Occipital lobe (tissue), 2 donors: ENCODE results near the gene ADD1. TPM values are rescaled to one million over a fixed set of nuclear protein-coding genes. Genes with fewer than 3 reads are reported as not detected.

Source experiments
- DNase-seq: peaks from one replicate; lab custom pipeline; 2025; lab: John Stamatoyannopoulos, UW
- total RNA-seq: library from RNA; depleted of rRNA; stranded (reverse); fragments of >200 nt; gene quantifications from one replicate; pipeline ENCODE4 v1.2.3, GENCODE V29; 2014

The ADD1 gene
- total RNA-seq, 1 donor from 2014 or later: 166 TPM

DNA sequence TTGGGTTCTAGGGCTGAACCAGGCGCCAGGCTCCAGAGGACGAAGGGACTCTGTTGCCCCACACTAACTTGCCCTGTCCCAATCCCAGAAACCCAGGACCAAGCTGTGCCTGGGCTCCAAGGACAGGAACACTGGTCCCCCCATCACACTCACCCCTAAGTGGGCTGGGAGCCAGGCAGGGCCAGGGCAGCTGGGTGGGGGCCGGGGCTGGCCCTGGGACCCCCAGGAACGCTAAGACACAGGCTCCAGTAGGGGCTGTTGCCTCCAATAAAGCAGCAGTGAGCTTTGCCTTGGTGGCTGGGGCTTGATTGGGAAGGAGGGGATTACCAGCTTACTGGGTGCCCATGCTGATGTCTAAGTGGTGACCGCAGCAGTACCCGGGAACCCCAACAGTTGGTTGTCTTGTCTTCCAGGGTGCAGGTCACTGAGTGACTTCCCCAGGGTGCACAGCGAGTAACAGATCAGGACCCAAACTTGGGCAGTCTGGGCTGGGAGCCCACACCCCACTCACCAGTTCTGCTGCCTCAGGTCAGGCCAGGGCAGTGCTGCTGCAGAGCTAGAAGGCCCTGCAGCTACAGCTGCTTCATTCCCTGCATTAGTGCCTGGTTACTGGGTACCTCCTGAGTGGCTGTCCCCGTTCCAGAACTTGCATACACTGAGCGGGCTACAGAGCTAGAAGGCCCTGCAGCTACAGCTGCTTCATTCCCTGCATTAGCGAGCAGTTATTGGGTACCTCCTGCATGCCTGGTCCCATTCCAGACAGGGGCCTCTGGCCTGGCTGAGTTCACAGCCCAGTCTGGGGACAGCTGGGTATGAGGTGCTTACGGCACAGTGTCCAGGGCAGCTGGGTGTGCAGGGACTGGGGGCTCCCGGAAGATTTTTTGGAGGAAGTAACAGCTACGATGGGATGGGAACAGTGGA is 9.4 kb upstream of the ADD1 start:
- no peak for DNase-seq

DNA sequence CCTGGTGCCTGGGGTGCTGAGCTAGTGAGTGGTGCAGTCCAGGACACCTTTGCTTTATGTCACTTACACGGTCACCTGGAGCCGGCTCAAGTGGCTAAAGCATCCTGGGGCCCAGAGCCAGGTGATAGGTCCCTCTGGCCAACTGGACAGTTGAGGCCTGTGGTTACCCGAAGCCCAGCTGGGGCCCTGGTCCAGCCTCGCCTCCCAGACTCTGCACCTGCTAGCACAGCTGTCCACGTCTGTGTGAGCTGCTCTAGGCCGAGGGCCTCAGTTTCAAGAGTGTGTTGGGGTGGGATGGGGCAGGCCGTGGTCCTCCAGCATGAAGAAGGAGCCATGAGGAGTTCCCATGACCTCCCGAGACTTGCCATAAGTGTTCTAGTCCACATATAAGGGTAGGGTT is 7.7 kb upstream of the ADD1 start:
- DNase-seq: no peak

DNA sequence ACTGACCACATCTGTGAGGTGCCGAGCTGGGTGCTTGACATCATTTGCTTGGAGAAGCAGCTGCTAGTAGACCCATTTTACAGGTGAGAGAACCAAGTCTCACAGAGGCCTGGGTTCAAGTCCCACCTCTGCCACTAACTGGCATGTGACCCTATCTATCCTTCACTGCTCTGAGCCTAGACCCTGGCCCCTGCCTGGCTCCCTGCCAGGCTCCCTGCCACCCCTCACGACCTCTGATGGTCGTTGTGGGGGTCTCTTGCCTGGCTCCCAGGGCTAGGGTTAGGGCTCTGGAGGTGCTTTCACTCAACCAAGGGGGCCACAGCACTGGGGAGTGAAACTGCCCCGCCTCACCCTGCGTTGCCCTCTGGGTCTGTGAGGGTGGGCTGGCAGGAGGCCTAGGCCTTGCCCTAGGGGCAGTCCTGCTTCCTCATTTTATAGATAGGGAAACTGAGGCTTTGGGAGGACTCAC is 7.2 kb upstream of the ADD1 start:
- no peak for DNase-seq

DNA sequence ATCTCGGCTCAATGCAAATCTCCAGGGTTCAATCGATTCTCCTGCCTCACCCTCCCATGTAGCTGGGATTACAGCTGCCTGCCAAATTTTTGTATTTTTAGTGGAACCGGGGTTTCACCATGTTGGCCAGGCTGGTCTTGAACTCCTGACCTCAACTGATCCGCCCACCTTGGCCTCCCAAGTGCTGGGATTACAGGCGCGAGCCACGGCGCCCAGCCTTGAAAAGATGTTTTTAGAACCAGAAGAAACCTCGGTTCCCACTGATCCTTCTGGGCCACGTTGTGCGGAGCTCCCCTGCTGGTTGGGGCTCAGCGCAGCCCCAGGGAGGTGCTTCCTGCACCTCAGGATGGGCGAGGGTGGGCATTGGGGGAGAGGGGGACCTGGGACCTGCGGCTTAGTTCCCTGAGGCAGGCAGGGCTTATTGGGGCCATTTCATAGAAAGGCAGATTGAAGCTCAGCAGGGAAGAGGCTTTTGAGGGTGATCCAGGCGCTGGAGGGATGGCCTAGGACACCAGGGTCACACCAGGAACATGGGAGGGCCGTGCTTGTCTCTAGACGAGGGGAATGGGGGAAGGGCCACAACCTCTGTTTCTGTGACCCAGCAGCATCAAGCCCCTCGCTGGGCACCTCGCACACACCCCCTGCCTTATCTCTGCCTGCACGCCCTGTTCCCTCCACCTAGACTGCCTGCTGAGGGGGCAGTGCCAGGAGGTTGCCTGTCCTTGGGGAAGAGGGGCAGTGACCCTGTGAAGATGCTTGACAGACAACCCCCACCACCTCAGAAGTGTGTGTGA is 6.3 kb upstream of the ADD1 start:
- DNase-seq: no peak

DNA sequence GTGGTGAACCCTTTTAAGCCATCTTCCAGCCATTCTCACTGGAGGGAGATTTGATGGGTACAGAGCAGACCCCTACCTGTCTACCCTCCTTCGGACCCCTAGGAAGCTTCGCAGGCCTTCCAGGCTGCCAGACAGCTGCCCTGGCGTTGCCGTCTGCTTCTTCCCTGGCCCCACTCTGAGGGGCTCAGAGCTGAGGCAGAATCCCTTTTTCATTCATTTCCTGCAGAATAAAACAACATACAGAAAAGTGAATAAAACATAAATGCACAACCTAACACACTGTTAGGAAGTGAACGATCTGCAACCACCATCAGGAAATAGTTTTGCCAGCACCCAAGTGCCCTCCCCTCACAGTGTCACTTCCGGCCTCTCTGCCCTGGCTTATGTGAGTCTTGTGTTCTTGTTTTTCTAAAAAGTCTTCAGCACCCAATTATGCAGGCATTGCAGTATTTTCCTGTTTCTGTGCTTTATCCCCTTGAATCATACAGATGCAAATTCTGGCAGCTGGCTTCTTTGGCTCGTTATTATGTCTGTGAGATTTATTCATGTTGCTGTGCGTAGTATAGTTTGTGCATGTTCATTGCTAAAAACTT is 5.6 kb upstream of the ADD1 start:
- DNase-seq: no peak

DNA sequence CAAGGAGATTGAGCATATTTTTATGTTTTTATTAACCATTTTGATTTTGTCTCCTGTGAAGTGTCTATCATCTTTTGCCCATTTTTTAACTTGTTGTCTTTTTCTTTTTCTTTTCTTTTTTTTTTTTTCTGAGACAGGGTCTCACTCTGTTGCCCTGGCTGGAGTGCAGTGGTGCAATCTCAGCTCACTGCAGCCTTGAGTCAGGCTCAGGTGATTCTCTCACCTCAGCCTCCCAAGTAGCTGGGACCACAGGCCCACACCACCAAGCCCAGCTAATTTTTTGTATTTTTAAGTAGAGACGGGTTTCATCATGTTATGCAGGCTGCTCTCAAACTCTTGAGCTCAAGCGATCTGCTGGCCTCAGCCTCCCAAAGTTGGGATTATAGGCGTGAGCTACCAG is 4.6 kb upstream of the ADD1 start:
- no peak for DNase-seq

DNA sequence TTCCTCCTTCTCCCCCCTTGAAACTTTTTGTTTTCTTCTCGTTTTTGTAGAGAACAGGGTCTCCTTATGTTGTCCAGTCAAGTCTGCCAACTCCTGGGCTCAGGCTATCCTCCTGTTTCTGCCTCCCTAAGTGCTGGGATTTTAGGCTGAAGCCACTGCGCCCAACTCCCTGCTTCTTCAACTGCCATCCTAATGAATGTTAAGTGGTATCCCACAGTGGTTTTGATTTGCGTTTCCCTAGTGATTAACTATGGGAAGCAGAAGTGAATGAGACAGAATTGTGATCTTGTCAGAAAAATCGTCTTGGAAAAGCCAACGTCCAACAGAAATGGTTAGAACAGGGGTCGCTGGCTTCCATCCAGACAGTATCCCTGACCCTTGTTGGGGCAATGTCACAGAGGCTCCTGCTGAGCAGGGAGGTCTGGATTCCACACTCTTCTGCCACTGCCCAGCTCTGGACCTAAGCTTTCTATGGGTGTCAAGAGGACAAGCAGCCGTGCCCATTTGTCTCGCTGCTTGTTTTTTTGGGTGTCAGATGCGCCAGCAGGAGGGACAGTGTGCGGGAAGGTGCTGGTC is 869 bp upstream of the ADD1 start:
- no peak for DNase-seq

DNA sequence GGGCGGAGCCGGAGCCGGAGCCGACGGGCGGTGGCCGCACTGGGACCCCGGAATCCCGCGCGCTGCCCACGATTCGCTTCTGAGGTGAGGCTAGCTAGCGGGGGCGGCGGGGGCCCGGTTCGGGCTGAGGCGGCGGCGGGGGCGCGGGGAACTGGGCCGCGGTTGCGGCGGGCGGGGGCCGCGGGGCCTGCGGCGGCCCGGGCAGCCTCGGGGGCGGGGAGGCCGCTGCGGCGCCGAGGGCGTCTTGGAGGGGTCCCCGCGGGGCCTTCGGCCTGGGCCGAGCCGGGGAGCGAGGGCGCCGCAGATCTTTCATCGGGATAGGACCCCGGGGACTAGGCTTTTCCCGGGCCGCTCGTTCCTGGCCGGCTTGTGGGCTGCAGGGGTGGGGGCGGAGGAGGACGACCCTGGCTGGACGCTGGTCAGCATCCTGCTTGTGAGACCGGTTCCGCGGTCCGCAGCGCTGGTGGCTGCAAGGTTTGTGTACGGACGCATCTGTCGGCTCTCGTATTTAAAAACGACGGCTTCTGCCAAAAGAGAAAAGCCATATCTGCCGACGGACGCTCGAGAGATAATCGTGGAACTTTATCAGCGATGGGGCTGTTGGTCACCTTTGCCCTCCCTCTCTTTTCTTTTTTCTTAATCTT is 419 bp downstream of the ADD1 start:
- DNase-seq: no peak

DNA sequence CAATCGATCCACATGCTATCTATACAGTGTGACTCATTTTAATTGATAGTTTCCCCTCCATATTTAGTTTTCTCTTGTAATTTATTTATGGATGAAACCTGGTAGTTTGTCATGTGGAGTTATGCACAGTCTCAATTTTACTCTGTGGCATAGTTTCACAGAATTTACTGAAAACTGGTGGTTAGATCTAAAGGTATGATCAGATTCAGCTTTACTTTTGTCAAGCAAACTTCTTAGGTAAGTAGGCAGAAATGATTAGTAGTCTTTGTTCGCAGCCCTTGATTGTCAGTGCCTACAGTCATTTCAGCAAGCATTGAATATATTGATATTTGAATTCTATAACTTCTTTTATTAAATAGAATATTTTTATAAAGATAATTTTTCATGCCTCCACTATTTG is 2.5 kb downstream of the ADD1 start:
- no peak for DNase-seq

DNA sequence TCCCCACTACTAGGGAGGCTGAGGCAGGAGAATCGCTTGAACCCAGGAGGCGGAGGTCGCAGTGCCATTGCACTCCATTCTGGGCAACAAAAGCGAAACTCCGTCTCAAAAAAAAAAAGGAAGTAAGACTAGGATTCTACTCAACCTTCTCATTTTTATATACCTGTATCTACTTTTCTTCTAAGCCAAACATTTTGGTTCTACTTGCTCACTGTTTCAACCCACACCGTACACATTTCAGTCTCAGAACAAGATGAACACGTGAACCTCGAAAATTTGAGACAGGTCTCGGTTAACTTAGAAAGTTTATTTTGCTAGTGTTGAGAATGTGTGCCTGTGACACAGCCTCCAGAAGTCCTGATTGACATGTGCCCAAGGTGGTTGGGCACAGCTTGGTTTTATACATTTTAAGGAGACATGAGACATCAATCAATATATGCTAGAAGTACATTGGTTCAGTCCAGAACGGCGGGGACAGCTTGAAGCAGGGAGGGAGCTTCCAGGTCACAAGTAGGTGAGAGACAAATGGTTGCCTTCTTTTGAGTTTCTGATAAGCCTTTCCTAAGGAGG is 3.7 kb downstream of the ADD1 start:
- no peak for DNase-seq

DNA sequence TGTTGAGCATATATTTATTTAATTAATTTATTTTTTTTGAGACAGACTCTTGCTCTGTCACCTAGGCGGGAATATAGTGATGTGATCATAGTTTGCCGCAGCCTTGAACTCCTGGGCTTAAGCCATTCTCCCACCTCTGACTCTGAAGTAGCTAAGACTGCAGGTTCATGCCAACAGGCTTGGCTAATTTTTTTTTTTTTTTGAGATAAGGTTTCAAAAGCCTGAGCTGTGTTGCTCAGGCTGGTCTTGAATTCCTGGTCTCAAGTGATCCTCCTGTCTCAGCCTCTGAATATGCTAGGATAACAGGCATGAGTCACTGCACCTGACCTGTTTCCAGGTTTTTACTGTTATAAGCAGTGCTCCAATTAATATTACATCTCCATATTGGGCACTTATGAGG is 4.8 kb downstream of the ADD1 start:
- DNase-seq: no peak

DNA sequence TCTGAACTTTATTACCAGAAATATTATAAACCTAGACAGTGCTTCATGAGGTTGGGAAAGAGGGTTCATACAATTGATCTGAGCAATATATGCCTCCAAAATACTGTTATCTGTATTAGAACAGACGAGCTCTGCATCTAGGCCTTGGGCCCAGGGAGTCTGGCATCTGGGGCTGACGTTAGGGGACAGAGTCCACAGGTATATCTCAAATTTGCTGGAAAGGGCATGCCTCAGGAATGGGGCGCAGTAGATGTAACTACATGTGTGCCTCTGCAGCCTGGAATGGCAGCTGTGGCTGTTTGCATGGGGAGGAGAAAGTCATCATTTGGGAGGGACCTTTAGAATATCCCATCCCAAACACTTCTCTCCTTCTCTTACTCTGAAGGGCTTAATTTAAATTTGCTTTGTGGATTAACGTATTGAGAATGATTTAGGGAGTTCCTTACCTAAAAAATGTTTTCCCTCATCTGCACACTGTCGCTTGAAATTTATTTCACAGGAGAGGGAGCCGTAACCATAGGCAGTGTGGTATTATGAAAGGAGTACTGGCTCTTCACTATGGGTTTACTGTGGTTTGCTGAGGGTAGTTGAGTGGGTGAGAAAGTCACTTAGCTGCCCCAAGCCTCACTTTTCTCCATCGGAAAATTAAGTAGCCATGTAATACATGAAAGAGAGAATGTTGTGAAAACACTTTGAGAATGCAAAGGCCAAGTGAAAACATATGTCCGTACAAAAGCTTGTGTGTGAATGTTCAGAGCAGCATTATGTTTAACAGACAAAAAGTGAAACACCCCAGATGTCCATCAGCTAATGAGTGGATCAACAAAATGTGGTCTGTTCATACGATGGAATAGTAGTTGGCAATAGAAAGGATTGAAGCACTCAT is 5.9 kb downstream of the ADD1 start:
- DNase-seq: no peak

DNA sequence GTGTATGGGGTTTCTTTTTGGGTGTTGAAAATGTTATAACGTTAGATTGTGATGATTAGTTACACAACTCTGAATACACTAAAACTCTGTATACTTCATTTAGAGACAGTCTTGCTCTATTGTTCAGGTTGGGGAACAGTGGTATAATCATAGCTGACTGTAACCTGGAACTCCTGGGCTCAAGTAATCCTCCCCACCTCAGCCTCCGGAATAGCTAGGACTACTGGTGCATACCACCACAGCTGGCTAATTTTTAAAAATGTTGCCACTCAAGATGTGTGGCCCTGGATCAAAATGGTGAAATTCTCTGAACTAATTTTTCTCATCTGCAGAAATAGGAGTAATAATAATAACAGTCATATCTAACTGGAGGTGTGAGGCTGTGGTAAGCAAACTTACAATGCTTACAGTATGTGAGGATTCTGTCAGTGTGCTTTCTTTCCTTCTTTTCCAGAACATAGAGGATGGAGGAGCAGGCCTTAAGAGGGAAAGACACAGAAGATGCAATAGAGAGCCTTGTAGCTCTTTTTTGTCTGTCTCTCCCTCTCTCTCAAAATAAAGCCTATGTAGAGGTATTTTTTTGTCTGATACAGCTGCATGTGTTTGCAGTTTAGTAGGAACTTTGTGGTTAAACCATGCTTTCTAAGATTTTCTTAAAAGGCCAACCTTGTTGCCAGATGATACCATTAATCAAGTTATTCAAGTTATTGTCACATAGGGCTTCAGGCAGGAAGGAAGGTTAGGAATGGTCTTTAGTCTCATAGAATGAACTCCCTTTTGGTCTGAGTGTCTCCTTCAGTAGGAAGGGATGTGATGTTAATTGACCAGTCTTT is 7.5 kb downstream of the ADD1 start:
- DNase-seq: no peak

DNA sequence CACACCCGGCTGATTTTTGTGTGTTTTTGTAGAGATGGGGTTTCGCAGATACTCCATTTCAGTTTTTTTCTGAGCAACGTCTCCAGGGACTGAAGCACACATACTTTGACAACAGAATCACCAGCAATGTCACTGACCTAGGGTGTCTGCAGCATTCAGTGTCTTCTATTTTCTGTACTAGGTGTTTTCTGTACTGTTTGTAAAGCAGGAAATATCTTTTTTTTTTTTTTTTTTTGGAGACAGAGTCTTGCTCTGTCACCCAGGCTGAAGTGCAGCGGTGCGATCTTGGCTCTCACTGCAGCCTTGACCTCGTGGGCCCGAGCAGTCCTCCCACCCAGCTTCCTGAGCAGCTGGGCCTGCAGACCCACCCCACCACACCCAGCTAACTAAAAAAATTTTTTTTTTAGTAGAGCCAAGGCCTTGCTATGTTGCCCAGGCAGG is 8.9 kb downstream of the ADD1 start:
- DNase-seq: no peak

DNA sequence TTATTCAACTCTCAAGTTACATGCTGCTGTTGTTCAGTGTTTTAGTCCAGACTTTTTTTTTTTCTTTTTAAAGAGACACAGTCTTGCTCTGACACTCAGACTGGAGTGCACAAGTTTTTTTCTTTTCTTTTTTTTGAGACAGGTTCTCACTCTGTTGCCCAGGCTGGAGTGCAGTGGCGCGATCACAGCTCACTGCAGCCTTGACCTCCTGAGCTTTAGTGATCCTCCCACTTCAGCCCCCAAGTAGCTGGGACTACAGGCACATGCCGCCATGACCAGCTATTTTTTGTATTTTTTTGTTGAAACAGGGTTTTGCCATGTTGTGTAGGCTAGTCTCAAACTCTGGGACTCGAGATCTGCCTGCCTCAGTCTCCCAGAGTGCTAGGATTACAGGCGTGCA is 11.9 kb downstream of the ADD1 start:
- DNase-seq: no peak

DNA sequence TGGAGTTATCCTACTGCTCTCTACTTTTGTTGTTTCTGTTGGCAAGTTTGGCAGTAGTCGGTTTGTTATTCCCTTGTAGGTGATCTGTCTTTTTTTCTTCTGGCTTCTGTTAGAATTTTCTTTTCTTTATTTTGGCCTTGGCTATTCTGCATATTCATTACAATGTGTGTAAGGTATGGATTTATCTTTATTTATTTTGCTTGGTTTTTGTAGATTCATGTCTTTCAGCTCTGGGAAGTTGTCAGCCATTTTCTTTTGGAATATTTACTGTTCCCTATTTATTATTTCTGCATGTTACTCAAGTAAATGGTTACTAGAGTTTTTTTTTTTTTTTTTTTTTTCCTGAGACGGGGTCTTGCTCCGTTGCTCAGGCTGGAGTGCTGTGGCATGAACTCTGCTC is 12.6 kb downstream of the ADD1 start:
- no peak for DNase-seq

DNA sequence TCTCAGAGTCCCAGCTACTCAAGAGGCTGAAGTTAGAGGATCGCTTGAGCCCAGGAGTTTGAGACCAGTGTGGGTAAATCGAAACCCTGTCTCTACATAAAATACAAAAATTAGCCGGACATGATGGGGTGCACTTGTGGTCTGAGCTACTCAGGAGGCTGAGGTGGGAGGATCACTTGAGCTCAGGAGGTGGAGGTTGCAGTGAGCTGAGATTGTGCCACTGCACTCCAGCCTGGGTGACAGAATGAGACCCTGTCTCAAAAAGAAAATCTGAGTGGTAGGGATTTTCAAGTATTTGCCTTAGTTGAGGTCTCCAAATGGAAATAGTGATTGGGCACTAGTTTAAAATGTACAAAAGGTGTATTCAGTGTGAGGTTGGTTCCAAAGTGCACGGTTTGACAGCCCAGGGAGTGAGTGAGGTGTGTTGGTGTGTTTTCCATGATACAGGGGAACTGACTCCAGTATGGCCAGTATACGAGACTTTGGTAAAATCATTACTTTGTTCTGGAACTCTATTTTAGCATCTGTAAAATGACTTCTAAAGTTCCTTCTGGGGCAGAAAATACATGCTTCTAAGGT is 13.8 kb downstream of the ADD1 start:
- DNase-seq: no peak

DNA sequence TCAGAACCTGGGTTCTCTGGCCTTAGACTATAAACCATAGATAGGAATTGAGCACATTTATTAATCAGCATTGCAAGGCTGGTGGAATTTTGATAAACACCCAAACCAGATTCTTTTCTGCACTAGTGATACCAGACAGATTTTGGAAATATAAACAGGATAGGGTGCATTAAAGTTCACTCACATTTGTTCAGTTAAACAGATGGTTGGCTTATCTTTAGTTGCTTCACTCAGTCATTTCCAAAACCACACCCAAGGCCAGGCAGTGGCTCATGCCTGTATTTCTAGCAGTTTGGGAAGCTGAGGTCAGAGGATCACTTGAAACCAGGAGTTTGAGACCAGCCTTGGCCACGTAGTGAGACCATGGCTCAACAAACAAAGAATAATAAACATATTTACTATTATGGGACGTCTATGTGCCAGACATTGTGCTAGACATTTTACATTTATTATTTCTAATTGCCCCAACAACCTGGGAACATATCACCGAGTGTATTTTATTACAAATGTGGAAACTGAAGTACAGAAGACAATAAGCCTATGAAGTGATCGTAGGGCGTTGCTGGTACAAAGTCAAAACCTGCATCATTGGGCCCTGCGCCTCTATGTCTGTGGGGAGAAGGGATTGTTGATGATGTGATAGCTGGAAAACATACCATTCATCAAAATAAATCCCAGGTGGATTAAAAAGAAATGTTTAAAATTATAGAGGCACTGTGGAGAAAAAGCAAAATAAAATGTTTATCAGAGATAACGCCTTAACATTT is 15.0 kb downstream of the ADD1 start:
- DNase-seq: no peak
